ENCODE results near the gene MRPL20.
"Not testable (repeated sequence)": the region's sequence is repeated elsewhere in the genome, so short reads cannot be mapped to it uniquely, and the experiment has no call there.

MRPL20 gene

GRCh38 chr1:1437033-1437903 lies 30.2 kb upstream of the MRPL20 start:
- DNase-seq (ENCODE audit: low read depth in 2 of 2): no peak

- no peak for DNase-seq (ENCODE audit: low read depth in 2 of 2)
Measured at GRCh38 chr1:1436630-1437032, 29.5 kb upstream of the MRPL20 start.

GRCh38 chr1:1435911-1436629 lies 29.0 kb upstream of the MRPL20 start:
- no peak for DNase-seq (ENCODE audit: low read depth in 2 of 2)

- peak; percentile 56 to 69 for DNase-seq (ENCODE audit: low read depth in 2 of 2)
Measured at GRCh38 chr1:1435106-1435903, 28.2 kb upstream of the MRPL20 start, which contains the start of gene VWA1. TSS of gene VWA1 (plus strand) at chr1:1435690. CDS start at chr1:1435749, 59 bp downstream.

- DNase-seq (ENCODE audit: low read depth in 2 of 2): no peak
Measured at GRCh38 chr1:1434824-1435105, 27.7 kb upstream of the MRPL20 start.

GRCh38 chr1:1434131-1434823 lies 27.2 kb upstream of the MRPL20 start:
- no peak for DNase-seq (ENCODE audit: low read depth in 2 of 2)

- peak; percentile 40 to 41 for DNase-seq (ENCODE audit: low read depth in 2 of 2)
Measured at GRCh38 chr1:1433804-1434130, 26.7 kb upstream of the MRPL20 start.

- no peak for DNase-seq (ENCODE audit: low read depth in 2 of 2)
Measured at GRCh38 chr1:1432951-1433803, 26.1 kb upstream of the MRPL20 start.

GRCh38 chr1:1432274-1432950 lies 25.3 kb upstream of the MRPL20 start:
- DNase-seq (ENCODE audit: low read depth in 2 of 2): no peak

GRCh38 chr1:1431845-1432273 lies 24.8 kb upstream of the MRPL20 start:
- DNase-seq (ENCODE audit: low read depth in 2 of 2): no peak

- DNase-seq (ENCODE audit: low read depth in 2 of 2): no peak
Measured at GRCh38 chr1:1430992-1431844, 24.1 kb upstream of the MRPL20 start.

- no peak for DNase-seq (ENCODE audit: low read depth in 2 of 2)
Measured at GRCh38 chr1:1430114-1430982, 23.3 kb upstream of the MRPL20 start.

GRCh38 chr1:1429671-1430073 lies 22.6 kb upstream of the MRPL20 start:
- no peak for DNase-seq (ENCODE audit: low read depth in 2 of 2)

- DNase-seq (ENCODE audit: low read depth in 2 of 2): not testable (repeated sequence)
Measured at GRCh38 chr1:1428967-1429366, 21.9 kb upstream of the MRPL20 start.

- no peak for DNase-seq (ENCODE audit: low read depth in 2 of 2)
Measured at GRCh38 chr1:1428174-1428573, 21.1 kb upstream of the MRPL20 start.

GRCh38 chr1:1427820-1428148 lies 20.7 kb upstream of the MRPL20 start:
- no peak for DNase-seq (ENCODE audit: low read depth in 2 of 2)

GRCh38 chr1:1427106-1427819 lies 20.2 kb upstream of the MRPL20 start:
- DNase-seq (ENCODE audit: low read depth in 2 of 2): no peak
